ENCODE results near the gene DPP7.

DNA sequence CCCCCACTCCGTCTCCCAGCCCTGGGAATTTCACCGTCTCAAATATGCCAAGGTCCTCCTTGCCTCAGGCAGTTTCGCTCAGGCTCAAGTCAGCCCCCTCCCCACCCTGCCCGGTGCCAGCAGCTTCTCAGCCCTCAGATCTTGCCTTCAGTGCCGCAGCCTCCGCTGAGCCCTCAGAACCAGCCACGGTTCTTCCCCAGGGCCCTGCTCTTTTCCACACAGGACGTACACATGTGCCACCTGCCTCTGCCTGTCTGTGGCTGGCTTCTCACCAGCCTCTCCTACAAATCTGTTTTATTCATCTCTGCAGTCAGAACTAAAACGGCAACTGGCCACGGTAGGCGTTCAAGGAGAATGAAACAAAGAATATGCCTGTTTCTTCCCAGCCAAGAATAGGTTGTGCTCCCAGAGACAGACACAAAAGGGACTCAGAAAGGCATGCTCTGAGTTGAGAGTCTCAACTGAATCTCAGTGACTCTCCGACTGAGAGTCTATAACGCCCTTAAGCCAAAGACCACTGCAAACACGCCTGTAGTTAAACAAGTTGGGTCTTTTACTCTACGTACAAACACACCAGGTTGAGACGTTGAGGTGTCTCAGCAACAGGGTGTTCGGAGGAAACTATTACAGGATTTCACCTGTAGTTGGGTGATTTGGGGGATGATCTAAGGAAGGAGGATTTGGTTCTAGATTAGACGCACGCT is 13.8 kb upstream of the DPP7 start:
- TF ChIP-seq POLR2A (IDR thresholded peaks at IDR 0.05; ENCODE audit: low read depth, low read length) (no peak), POLR2AphosphoS5 (IDR thresholded peaks at IDR 0.05; ENCODE audit: low read depth, low read length) (no peak)

All from GM12892 (cell line).